GM10266 (cell line): Measurements from ENCODE around the gene ARRDC2.
"Not testable (repeated sequence)": the region's sequence is repeated elsewhere in the genome, so short reads cannot be mapped to it uniquely, and the experiment has no call there.

Experiments
- DNase-seq: peaks from one replicate; pipeline ENCODE4 v3.0.0; 2012; ENCODE audit errors: extremely low spot score
- TF ChIP-seq, protein P1 (sequence below): IDR thresholded peaks from 2 replicates; pipeline ENCODE4 v1.5.1; 2012; ENCODE audit warnings: mild to moderate bottlenecking, low read depth; ENCODE audit not compliant: control insufficient read depth, insufficient read depth; ENCODE audit errors: missing control alignments

The ARRDC2 gene

DNA sequence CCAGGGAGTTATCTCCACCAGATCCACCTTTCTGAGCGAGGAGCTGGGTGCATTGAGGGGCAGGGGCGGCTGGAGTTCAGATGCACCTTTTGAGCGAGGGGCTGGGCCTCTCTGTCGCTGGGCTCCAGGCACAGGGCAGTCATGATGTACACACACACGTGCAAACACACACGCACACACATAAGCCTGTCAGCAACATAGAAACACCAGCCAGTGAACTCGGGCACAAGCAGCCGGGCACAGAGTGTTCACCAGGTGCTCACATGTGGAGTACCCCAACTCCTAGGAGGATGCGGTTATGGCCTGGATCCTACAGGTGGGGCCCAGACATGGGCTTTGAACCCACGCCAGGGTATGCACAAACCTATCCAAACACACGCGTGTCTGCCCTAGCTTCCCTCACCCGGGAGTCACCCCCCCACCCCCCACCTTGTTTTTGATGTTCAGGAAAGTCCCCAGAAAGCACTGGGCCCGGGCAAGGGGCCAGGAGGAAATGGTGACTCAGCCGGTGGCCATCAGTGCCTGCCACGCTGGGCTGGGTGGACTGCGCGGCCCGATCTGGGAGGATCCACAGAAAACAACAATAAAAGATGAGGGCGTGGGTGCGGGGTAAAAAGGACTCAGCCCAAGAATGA lies 13.3 kb downstream of the ARRDC2 start:
- DNase-seq, result no peak
- TF ChIP-seq, protein P1, sequence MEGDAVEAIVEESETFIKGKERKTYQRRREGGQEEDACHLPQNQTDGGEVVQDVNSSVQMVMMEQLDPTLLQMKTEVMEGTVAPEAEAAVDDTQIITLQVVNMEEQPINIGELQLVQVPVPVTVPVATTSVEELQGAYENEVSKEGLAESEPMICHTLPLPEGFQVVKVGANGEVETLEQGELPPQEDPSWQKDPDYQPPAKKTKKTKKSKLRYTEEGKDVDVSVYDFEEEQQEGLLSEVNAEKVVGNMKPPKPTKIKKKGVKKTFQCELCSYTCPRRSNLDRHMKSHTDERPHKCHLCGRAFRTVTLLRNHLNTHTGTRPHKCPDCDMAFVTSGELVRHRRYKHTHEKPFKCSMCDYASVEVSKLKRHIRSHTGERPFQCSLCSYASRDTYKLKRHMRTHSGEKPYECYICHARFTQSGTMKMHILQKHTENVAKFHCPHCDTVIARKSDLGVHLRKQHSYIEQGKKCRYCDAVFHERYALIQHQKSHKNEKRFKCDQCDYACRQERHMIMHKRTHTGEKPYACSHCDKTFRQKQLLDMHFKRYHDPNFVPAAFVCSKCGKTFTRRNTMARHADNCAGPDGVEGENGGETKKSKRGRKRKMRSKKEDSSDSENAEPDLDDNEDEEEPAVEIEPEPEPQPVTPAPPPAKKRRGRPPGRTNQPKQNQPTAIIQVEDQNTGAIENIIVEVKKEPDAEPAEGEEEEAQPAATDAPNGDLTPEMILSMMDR, result no peak

DNA sequence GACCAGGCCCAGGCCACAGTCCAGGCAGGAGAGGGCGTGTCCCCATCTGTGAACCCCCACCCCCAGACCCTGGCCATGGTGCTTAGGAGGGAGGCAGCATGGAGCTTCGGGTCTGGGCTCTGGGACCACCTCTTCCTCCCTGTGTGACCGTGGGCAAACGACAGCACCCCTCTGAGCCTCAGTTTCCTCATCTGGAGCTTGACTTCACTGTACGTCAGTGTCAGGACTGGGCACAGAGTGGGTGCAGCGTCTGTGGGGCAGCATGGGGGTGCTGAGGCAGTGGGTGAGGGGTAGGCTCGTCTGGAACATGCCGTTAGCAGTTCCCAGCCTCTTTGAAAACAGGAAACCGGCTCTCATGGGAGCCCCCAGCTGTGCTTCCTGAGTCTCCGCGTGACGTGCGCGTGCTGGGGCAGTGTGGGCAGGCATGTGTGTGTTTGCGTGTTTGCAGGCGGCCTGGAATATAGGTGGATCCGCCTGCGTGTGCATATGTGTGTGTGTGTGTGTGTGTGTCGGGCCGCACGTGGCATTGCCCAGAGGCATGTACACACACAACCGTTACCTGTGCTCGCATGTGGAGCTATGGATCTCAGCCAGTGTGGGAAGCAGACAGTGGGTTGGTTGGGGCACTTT lies 15.8 kb downstream of the ARRDC2 start:
- TF ChIP-seq, protein P1, result no peak
- no peak for DNase-seq

- TF ChIP-seq, protein P1, result no peak
- DNase-seq, result no peak
Observed at GRCh38 chr19:18027151-18027550, 19.2 kb downstream of the ARRDC2 start.

DNA sequence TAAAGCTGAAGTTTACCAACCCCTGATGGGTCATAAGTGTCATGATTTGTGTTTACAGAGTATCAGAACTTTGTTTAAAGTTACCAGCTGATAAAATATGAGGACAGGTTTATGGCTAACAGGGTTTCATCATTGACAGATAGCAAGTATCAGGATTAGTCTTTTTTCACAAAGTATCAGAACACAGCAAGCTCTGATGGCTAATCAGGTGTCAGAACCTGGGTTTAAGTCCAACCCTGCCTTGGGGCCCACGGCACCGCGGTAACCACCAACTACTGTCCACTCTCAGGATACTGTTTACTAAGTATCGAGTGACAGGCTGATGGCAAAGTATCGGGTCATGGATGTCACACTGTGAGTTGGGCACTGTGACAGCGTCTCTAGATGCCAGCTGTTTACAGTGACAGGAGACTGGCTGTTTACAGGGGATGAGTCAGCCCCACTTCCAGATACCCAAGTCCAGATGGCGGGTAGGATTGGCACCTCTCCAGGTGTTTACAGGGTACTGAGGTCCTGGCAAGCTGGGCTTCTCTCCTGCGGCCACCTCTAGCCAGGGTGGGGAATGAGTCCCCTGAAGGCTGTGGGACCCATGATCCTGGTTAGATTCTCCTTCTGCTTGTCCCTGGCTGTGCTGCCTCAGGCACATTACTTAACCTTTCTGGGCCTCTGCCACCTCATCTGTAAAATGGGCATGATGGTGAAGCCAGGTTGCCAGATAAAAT lies 21.8 kb downstream of the ARRDC2 start:
- DNase-seq, result no peak
- TF ChIP-seq, protein P1, result no peak

- DNase-seq, result not testable (repeated sequence)
Observed at GRCh38 chr19:18031401-18031800, 23.4 kb downstream of the ARRDC2 start.

DNA sequence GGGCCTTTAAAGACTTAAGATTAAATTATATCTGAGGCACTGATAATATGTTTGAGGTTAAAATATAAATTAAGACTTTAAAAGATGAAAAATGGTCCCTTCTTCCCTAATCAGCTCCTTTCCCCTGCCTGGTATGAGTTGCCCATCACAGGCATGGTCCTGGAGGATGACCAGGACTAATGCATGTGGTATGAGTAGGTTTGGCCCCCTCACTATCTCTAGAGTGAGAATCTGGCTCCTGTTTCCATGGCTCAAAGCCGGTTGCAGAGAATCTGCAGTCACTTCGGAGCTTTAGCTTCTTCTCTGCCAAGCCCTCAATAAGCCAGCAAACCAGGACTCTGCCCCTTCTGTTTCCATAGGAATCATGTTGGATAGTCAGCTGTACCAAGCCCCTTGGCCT lies 24.1 kb downstream of the ARRDC2 start:
- DNase-seq, result not testable (repeated sequence)

DNA sequence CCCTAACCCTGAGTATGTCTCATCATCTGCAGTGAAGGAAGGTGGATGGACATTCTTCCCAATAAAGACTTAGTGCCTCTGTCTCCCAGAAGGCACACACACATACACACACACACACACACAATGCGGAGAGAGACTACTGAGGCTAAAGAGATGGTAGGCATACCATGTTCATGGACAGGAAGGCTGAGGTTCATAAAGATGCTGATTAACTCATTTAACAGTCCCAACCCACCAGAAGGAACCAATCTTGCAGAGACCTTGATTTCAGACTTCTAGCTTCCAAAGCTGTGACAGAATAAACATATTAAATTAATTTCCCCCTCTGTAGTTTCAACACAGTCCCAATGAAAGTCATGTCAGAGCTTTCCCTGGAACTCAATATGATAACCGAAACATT lies 33.1 kb downstream of the ARRDC2 start:
- TF ChIP-seq, protein P1, result no peak
- no peak for DNase-seq

DNA sequence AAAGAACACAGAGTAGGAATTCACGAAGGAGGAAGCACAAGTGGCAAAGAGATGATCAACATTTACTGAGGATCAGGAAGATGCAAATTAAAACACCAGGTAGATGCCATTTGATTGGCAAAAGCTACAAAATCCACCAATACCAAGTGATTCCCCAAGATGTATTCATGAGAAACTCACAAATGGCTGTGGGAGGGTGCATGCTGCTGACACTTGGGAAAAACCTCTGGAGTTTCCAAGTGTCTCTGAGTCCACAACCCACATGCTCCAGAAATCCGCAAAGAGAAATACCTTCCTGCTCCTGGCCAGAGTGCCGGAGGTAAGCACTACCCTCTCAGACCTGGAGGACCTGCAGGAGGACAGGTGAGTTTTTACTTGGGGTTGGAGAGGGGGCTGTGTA lies 35.7 kb downstream of the ARRDC2 start:
- TF ChIP-seq, protein P1, result no peak
- DNase-seq, result no peak
